ENCODE results near the gene TEX47. TPM values are rescaled to one million over a fixed set of nuclear protein-coding genes. Genes with fewer than 3 reads are reported as not detected.

TEX47 gene
- total and polyA plus RNA-seq, 2 donors (not counting 1 experiment from before 2014, with no cell fraction given): not detected

GRCh38 chr7:88758381-88759229 lies 36.9 kb downstream of the TEX47 start:
- no peak overlapping the region for H3K27ac ChIP-seq (ENCODE audit: insufficient read depth, low read length)
- H3K4me3 ChIP-seq (replicated peaks in 1 of 4; ENCODE audit: control extremely low read depth in 1 of 4, insufficient read depth in 1 of 4, low read depth in 3 of 4, low read length in 4 of 4): no peak overlapping the region
- no peaks in the 10 kb centered on the region for H4K20me1 ChIP-seq (ENCODE audit: control insufficient read depth, extremely low read depth, insufficient read depth, low read length)
- H3K36me3 ChIP-seq (ENCODE audit: control insufficient read depth, insufficient read depth, low read length): no peaks in the 10 kb centered on the region
- no peaks in the 10 kb centered on the region for H3K79me2 ChIP-seq (ENCODE audit: control insufficient read depth, insufficient read depth, low read length)
- no peak for TF ChIP-seq EZH2 (IDR thresholded peaks at IDR 0.05; ENCODE audit: low read length, missing control alignments)
- TF ChIP-seq, protein P1, sequence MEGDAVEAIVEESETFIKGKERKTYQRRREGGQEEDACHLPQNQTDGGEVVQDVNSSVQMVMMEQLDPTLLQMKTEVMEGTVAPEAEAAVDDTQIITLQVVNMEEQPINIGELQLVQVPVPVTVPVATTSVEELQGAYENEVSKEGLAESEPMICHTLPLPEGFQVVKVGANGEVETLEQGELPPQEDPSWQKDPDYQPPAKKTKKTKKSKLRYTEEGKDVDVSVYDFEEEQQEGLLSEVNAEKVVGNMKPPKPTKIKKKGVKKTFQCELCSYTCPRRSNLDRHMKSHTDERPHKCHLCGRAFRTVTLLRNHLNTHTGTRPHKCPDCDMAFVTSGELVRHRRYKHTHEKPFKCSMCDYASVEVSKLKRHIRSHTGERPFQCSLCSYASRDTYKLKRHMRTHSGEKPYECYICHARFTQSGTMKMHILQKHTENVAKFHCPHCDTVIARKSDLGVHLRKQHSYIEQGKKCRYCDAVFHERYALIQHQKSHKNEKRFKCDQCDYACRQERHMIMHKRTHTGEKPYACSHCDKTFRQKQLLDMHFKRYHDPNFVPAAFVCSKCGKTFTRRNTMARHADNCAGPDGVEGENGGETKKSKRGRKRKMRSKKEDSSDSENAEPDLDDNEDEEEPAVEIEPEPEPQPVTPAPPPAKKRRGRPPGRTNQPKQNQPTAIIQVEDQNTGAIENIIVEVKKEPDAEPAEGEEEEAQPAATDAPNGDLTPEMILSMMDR (conservative IDR thresholded peaks at IDR 0.05 in 1 of 2, IDR thresholded peaks at IDR 0.05 in 1 of 2; ENCODE audit: low read depth in 1 of 2, low read length in 2 of 2): no peak
- no peak overlapping the region for H3K4me2 ChIP-seq (ENCODE audit: extremely low read depth, insufficient read depth, low read length)
- no peaks in the 10 kb centered on the region for H3K9me3 ChIP-seq (ENCODE audit: control insufficient read depth, insufficient read depth, low read depth, low read length)
- DNase-seq (ENCODE audit: low read depth in 2 of 2): peak in 1 of 2 donors; percentile 6
- no peaks in the 10 kb centered on the region for H3K4me1 ChIP-seq (ENCODE audit: control insufficient read depth, extremely low read depth, insufficient read depth, low read length)
- H3K9ac ChIP-seq (ENCODE audit: insufficient read depth, low read length): no peak overlapping the region
- H3K27me3 ChIP-seq (ENCODE audit: control insufficient read depth, insufficient read depth, low read length): peaks cover 15% of the 10 kb centered on the region
- H2AFZ ChIP-seq (ENCODE audit: low read length): no peak overlapping the region

DNA sequence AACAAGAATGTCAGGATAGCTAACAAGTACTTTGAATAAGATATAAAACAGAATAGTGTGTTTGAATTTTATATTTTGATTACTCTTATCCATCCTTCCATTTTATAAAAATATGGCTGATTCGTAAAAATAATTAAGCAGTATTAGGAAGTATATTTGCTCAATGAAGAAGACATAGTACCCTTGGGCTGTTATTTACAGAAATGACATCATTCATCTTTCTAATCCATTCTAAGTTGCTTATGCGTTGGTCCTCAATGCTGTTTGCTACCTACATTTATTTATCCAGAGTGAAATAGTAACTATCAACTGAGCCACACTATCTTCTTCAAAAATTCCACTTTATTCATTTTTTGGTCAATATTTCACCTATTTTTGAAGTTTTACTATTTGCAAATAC lies 38.2 kb downstream of the TEX47 start:
- Histone ChIP-seq H3K36me3 (ENCODE audit: control insufficient read depth, insufficient read depth, low read length) (no peaks in the 10 kb centered on the region), H3K9me3 (ENCODE audit: control insufficient read depth, insufficient read depth, low read depth, low read length) (no peaks in the 10 kb centered on the region), H4K20me1 (ENCODE audit: control insufficient read depth, extremely low read depth, insufficient read depth, low read length) (no peaks in the 10 kb centered on the region), H3K4me3 (replicated peaks in 1 of 4; ENCODE audit: control extremely low read depth in 1 of 4, insufficient read depth in 1 of 4, low read depth in 3 of 4, low read length in 4 of 4) (no peak overlapping the region), H3K27me3 (ENCODE audit: control insufficient read depth, insufficient read depth, low read length) (peaks cover 15% of the 10 kb centered on the region), H3K4me1 (ENCODE audit: control insufficient read depth, extremely low read depth, insufficient read depth, low read length) (no peaks in the 10 kb centered on the region), H2AFZ (ENCODE audit: low read length) (no peak overlapping the region), H3K79me2 (ENCODE audit: control insufficient read depth, insufficient read depth, low read length) (no peaks in the 10 kb centered on the region), H3K9ac (ENCODE audit: insufficient read depth, low read length) (no peak overlapping the region), H3K27ac (ENCODE audit: insufficient read depth, low read length) (no peak overlapping the region), H3K4me2 (ENCODE audit: extremely low read depth, insufficient read depth, low read length) (no peak overlapping the region)
- TF ChIP-seq EZH2 (IDR thresholded peaks at IDR 0.05; ENCODE audit: low read length, missing control alignments): no peak
- TF ChIP-seq, protein P1 (conservative IDR thresholded peaks at IDR 0.05 in 1 of 2, IDR thresholded peaks at IDR 0.05 in 1 of 2; ENCODE audit: low read depth in 1 of 2, low read length in 2 of 2): no peak
- no peak for DNase-seq (ENCODE audit: low read depth in 2 of 2)

- H3K4me2 ChIP-seq (ENCODE audit: extremely low read depth, insufficient read depth, low read length): no peak overlapping the region
- no peak for TF ChIP-seq EZH2 (IDR thresholded peaks at IDR 0.05; ENCODE audit: low read length, missing control alignments)
- TF ChIP-seq, protein P1 (conservative IDR thresholded peaks at IDR 0.05 in 1 of 2, IDR thresholded peaks at IDR 0.05 in 1 of 2; ENCODE audit: low read depth in 1 of 2, low read length in 2 of 2): no peak
- H3K36me3 ChIP-seq (ENCODE audit: control insufficient read depth, insufficient read depth, low read length): no peaks in the 10 kb centered on the region
- H2AFZ ChIP-seq (ENCODE audit: low read length): no peak overlapping the region
- no peak overlapping the region for H3K9ac ChIP-seq (ENCODE audit: insufficient read depth, low read length)
- no peaks in the 10 kb centered on the region for H3K9me3 ChIP-seq (ENCODE audit: control insufficient read depth, insufficient read depth, low read depth, low read length)
- H4K20me1 ChIP-seq (ENCODE audit: control insufficient read depth, extremely low read depth, insufficient read depth, low read length): no peaks in the 10 kb centered on the region
- H3K27ac ChIP-seq (ENCODE audit: insufficient read depth, low read length): no peak overlapping the region
- no peaks in the 10 kb centered on the region for H3K79me2 ChIP-seq (ENCODE audit: control insufficient read depth, insufficient read depth, low read length)
- H3K4me1 ChIP-seq (ENCODE audit: control insufficient read depth, extremely low read depth, insufficient read depth, low read length): no peaks in the 10 kb centered on the region
- no peak for DNase-seq (ENCODE audit: low read depth in 2 of 2)
- H3K4me3 ChIP-seq (replicated peaks in 1 of 4; ENCODE audit: control extremely low read depth in 1 of 4, insufficient read depth in 1 of 4, low read depth in 3 of 4, low read length in 4 of 4): no peak overlapping the region
- peaks cover 15% of the 10 kb centered on the region for H3K27me3 ChIP-seq (ENCODE audit: control insufficient read depth, insufficient read depth, low read length)
Observed at GRCh38 chr7:88756802-88757201, 38.7 kb downstream of the TEX47 start.

All from fibroblast of lung (primary cell).